Neuronal stem cell (in vitro differentiated cells): ENCODE results near the gene ZNF697.

Experiments
- DNase-seq: peaks from one replicate; pipeline ENCODE4 v3.0.0-alpha.2; 2013; ENCODE audit warnings: low spot score
- H2AFZ ChIP-seq: one replicate; pipeline ENCODE4 v1.6.1; 2013; ENCODE audit warnings: mild to moderate bottlenecking, low read length, inconsistent platforms
- H2AK5ac ChIP-seq: 2 replicates; pipeline ENCODE4 v1.6.1; 2013; ENCODE audit warnings: low read depth, mild to moderate bottlenecking, inconsistent platforms, low read length, moderate library complexity, mixed read lengths
- H2BK120ac ChIP-seq: 2 replicates; pipeline ENCODE4 v1.6.1; 2013; ENCODE audit warnings: low read depth, mild to moderate bottlenecking, inconsistent platforms, low read length, moderate library complexity, mixed read lengths
- H2BK12ac ChIP-seq: one replicate; pipeline ENCODE4 v1.6.1; 2013; ENCODE audit warnings: low read length, inconsistent platforms
- H2BK15ac ChIP-seq: 2 replicates; pipeline ENCODE4 v1.6.1; 2013; ENCODE audit warnings: mild to moderate bottlenecking, low read length, inconsistent platforms, mixed read lengths
- H2BK5ac ChIP-seq: one replicate; pipeline ENCODE4 v1.6.1; 2013; ENCODE audit warnings: inconsistent platforms, mild to moderate bottlenecking, low read length, moderate library complexity
- H3K14ac ChIP-seq: one replicate; pipeline ENCODE4 v1.6.1; 2013; ENCODE audit warnings: low read length, inconsistent platforms
- H3K18ac ChIP-seq: 2 replicates; pipeline ENCODE4 v1.6.1; 2013; ENCODE audit warnings: low read length, inconsistent platforms
- H3K23ac ChIP-seq: 2 replicates; pipeline ENCODE4 v1.6.1; 2013; ENCODE audit warnings: low read depth, mild to moderate bottlenecking, mixed read lengths, low read length, inconsistent platforms; ENCODE audit not compliant: poor library complexity
- H3K27ac ChIP-seq: replicated peaks from 3 replicates; pipeline ENCODE4 v1.5.1; 2013; ENCODE audit warnings: low read length, inconsistent platforms
- H3K27me3 ChIP-seq, 3 experiments: 2 replicates each; pipeline ENCODE4 v1.6.1; 2013; ENCODE audit warnings: low read length in 3 of 3, mild to moderate bottlenecking in 2 of 3, inconsistent platforms in 1 of 3, low read depth in 1 of 3, mixed read lengths in 1 of 3, moderate library complexity in 1 of 3; ENCODE audit not compliant: control insufficient read depth in 3 of 3, insufficient read depth in 3 of 3
- H3K36me3 ChIP-seq, 2 donors: replicated peaks in 1 of 2; 2 replicates each; pipeline ENCODE4 v1.6.1; 2013; ENCODE audit warnings: low read length in 2 of 2; ENCODE audit not compliant: control insufficient read depth in 2 of 2, insufficient read depth in 2 of 2
- H3K4ac ChIP-seq: 2 replicates; pipeline ENCODE4 v1.6.1; 2013; ENCODE audit warnings: inconsistent platforms, mild to moderate bottlenecking, low read length, moderate library complexity
- H3K4me1 ChIP-seq, 2 donors: 1 replicate in 1 of 2; 2 replicates in 1 of 2; pipeline ENCODE4 v1.6.1; 2013; ENCODE audit warnings: low read length in 2 of 2, low read depth in 1 of 2; ENCODE audit not compliant: control insufficient read depth in 2 of 2, insufficient read depth in 1 of 2
- H3K4me2 ChIP-seq: one replicate; pipeline ENCODE4 v1.6.1; 2013; ENCODE audit warnings: mild to moderate bottlenecking, low read length, inconsistent platforms; ENCODE audit not compliant: insufficient read depth, poor library complexity, severe bottlenecking
- H3K4me3 ChIP-seq, 2 donors: 2 replicates each; pipeline ENCODE4 v1.5.1; 2013; ENCODE audit warnings: low read length in 2 of 2, mild to moderate bottlenecking in 2 of 2, inconsistent platforms in 1 of 2, moderate library complexity in 1 of 2
- H3K79me1 ChIP-seq: one replicate; pipeline ENCODE4 v1.6.1; 2013; ENCODE audit warnings: low read depth, mild to moderate bottlenecking, inconsistent platforms, low read length, moderate library complexity
- H3K9ac ChIP-seq: one replicate; pipeline ENCODE4 v1.6.1; 2013; ENCODE audit warnings: mild to moderate bottlenecking, low read depth, low read length, inconsistent platforms; ENCODE audit not compliant: poor library complexity
- H3K9me3 ChIP-seq, 2 donors: replicated peaks in 1 of 2; 2 replicates each; pipeline versions ENCODE3 to v1.6.1; 2013; ENCODE audit warnings: low read length in 2 of 2, mild to moderate bottlenecking in 2 of 2, inconsistent platforms in 1 of 2, low read depth in 1 of 2, mixed read lengths in 1 of 2, moderate library complexity in 1 of 2; ENCODE audit not compliant: control insufficient read depth in 2 of 2, insufficient read depth in 1 of 2
- H4K8ac ChIP-seq: one replicate; pipeline ENCODE4 v1.6.1; 2013; ENCODE audit warnings: low read depth, mild to moderate bottlenecking, inconsistent platforms, low read length, moderate library complexity
- H4K91ac ChIP-seq: one replicate; pipeline ENCODE4 v1.6.1; 2013; ENCODE audit warnings: low read length, low read depth, mild to moderate bottlenecking, inconsistent platforms; ENCODE audit not compliant: poor library complexity
- WGBS, 2 donors: extraction: QIAGEN DNeasy Blood & Tissue Kit; methylation state at CpG; one replicate each; pipeline ENCODE4 v1.1.7; 2013; ENCODE audit warnings: missing lambda C conversion rate in 2 of 2, mixed read lengths in 1 of 2; ENCODE audit not compliant: insufficient read length in 2 of 2, insufficient replicate concordance in 1 of 2; ENCODE audit errors: extremely low coverage in 2 of 2; 5-methylcytosine and 5-hydroxymethylcytosine counted together

Gene ZNF697

GRCh38 chr1:119636491-119637089 is 11.5 kb downstream of the ZNF697 start:
- H3K4me3 ChIP-seq, result no peak overlapping the region
- no CpG with 5 or more reads among the region's 4 CpGs for WGBS, 2 donors

GRCh38 chr1:119635811-119636390 is 12.2 kb downstream of the ZNF697 start:
- H3K4me3 ChIP-seq, result no peak overlapping the region
- H4K91ac ChIP-seq, result no peak overlapping the region
- H2BK15ac ChIP-seq, result no peak overlapping the region
- no peak overlapping the region for H2BK12ac ChIP-seq
- no peak for DNase-seq
- no peak overlapping the region for H4K8ac ChIP-seq
- no peak overlapping the region for H3K4ac ChIP-seq
- H2AK5ac ChIP-seq, result no peak overlapping the region
- no peak overlapping the region for H3K27ac ChIP-seq
- H3K36me3 ChIP-seq, result peaks cover 0 to 3% of the 10 kb centered on the region in 2 donors
- no peaks in the 10 kb centered on the region for H3K79me1 ChIP-seq
- no peaks in the 10 kb centered on the region for H3K27me3 ChIP-seq
- no peak overlapping the region for H3K4me2 ChIP-seq
- WGBS, 2 donors, result no CpG with 5 or more reads among the region's 7 CpGs
- no peaks in the 10 kb centered on the region for H3K9me3 ChIP-seq
- H2AFZ ChIP-seq, result no peak overlapping the region
- H3K23ac ChIP-seq, result no peak overlapping the region
- H3K9ac ChIP-seq, result no peak overlapping the region
- H2BK5ac ChIP-seq, result no peak overlapping the region
- H2BK120ac ChIP-seq, result no peak overlapping the region
- H3K18ac ChIP-seq, result no peak overlapping the region
- H3K14ac ChIP-seq, result no peak overlapping the region
- H3K4me1 ChIP-seq, result peaks cover 0 to 9% of the 10 kb centered on the region in 2 donors

More at GRCh38 chr1:119636491-119637089, 11.5 kb downstream of the ZNF697 start:
- no peak overlapping the region for H3K9ac ChIP-seq
- no peak overlapping the region for H3K4ac ChIP-seq
- no peak overlapping the region for H2BK12ac ChIP-seq
- H3K79me1 ChIP-seq, result no peaks in the 10 kb centered on the region
- H2BK15ac ChIP-seq, result no peak overlapping the region
- H4K8ac ChIP-seq, result no peak overlapping the region
- H3K9me3 ChIP-seq, result peaks cover 0 to 3% of the 10 kb centered on the region in 2 donors
- no peak overlapping the region for H3K23ac ChIP-seq
- H3K18ac ChIP-seq, result no peak overlapping the region
- H3K27me3 ChIP-seq, result no peaks in the 10 kb centered on the region
- H3K4me2 ChIP-seq, result no peak overlapping the region
- H3K27ac ChIP-seq, result no peak overlapping the region
- H3K36me3 ChIP-seq, result peaks cover 0 to 5% of the 10 kb centered on the region in 2 donors
- no peak overlapping the region for H2BK120ac ChIP-seq
- peaks cover 0 to 7% of the 10 kb centered on the region in 2 donors for H3K4me1 ChIP-seq
- no peak for DNase-seq
- H2BK5ac ChIP-seq, result no peak overlapping the region
- H3K14ac ChIP-seq, result no peak overlapping the region
- no peak overlapping the region for H2AK5ac ChIP-seq
- no peak overlapping the region for H4K91ac ChIP-seq
- H2AFZ ChIP-seq, result no peak overlapping the region

GRCh38 chr1:119634016-119634415 is 14.1 kb downstream of the ZNF697 start:
- WGBS, 2 donors, result no CpG with 5 or more reads among the region's 3 CpGs
- no peak overlapping the region for H2BK120ac ChIP-seq
- H2BK15ac ChIP-seq, result no peak overlapping the region
- H3K4me3 ChIP-seq, result no peak overlapping the region
- H3K9ac ChIP-seq, result no peak overlapping the region
- H2AK5ac ChIP-seq, result no peak overlapping the region
- H2BK12ac ChIP-seq, result no peak overlapping the region
- no peak overlapping the region for H4K91ac ChIP-seq
- no peaks in the 10 kb centered on the region for H3K9me3 ChIP-seq
- no peak overlapping the region for H3K23ac ChIP-seq
- no peak overlapping the region for H2AFZ ChIP-seq
- no peak overlapping the region for H3K4me2 ChIP-seq
- H3K4me1 ChIP-seq, result peaks cover 0 to 6% of the 10 kb centered on the region in 2 donors
- no peak for DNase-seq
- H3K14ac ChIP-seq, result no peak overlapping the region
- H4K8ac ChIP-seq, result no peak overlapping the region
- no peak overlapping the region for H3K27ac ChIP-seq
- no peaks in the 10 kb centered on the region for H3K79me1 ChIP-seq
- peaks cover 0 to 3% of the 10 kb centered on the region in 2 donors for H3K36me3 ChIP-seq
- H3K27me3 ChIP-seq, result no peaks in the 10 kb centered on the region
- no peak overlapping the region for H3K18ac ChIP-seq
- H2BK5ac ChIP-seq, result no peak overlapping the region
- H3K4ac ChIP-seq, result no peak overlapping the region

GRCh38 chr1:119633575-119633974 is 14.5 kb downstream of the ZNF697 start:
- WGBS, 2 donors, result no CpG with 5 or more reads among the region's 2 CpGs
- no peak overlapping the region for H3K23ac ChIP-seq
- no peaks in the 10 kb centered on the region for H3K79me1 ChIP-seq
- H3K27me3 ChIP-seq, result no peaks in the 10 kb centered on the region
- H3K9ac ChIP-seq, result no peak overlapping the region
- H4K8ac ChIP-seq, result no peak overlapping the region
- H3K4me2 ChIP-seq, result no peak overlapping the region
- no peak overlapping the region for H3K4me3 ChIP-seq
- H3K14ac ChIP-seq, result no peak overlapping the region
- no peak overlapping the region for H2AFZ ChIP-seq
- H2BK12ac ChIP-seq, result no peak overlapping the region
- H3K27ac ChIP-seq, result no peak overlapping the region
- H2BK120ac ChIP-seq, result no peak overlapping the region
- peaks cover 0 to 4% of the 10 kb centered on the region in 2 donors for H3K4me1 ChIP-seq
- no peaks in the 10 kb centered on the region for H3K9me3 ChIP-seq
- no peak overlapping the region for H3K4ac ChIP-seq
- H3K36me3 ChIP-seq, result peaks cover 0 to 3% of the 10 kb centered on the region in 2 donors
- H4K91ac ChIP-seq, result no peak overlapping the region
- DNase-seq, result no peak
- no peak overlapping the region for H2BK5ac ChIP-seq
- no peak overlapping the region for H2BK15ac ChIP-seq
- H2AK5ac ChIP-seq, result no peak overlapping the region
- no peak overlapping the region for H3K18ac ChIP-seq
